Vagina (tissue), 2 donors: ENCODE data around the gene BAMBI.
"Not testable (repeated sequence)": the region's sequence is repeated elsewhere in the genome, so short reads cannot be mapped to it uniquely, and the experiment has no call there.

ENCODE experiments used
- CTCF ChIP-seq, 3 experiments: fragments of 450-650 bp in 2 of 3; fragments of 200-600 bp in 1 of 3; sonication (generic) in 1 of 3; IDR thresholded peaks; one replicate each; pipeline ENCODE4 v1.5.1; 2017 to 2019; ENCODE audit warnings: antibody characterized with exemption in 3 of 3, mild to moderate bottlenecking in 2 of 3, moderate library complexity in 2 of 3
- POLR2A ChIP-seq, 2 donors: fragments of 450-650 bp; IDR thresholded peaks; one replicate each; pipeline ENCODE4 v1.6.1; 2017; ENCODE audit warnings: antibody characterized with exemption in 2 of 2, mild to moderate bottlenecking in 2 of 2, moderate library complexity in 2 of 2
- POLR2AphosphoS5 ChIP-seq, 2 donors: sonication (generic); formaldehyde crosslinking; IDR thresholded peaks; one replicate each; pipeline ENCODE4 v1.9.0; 2017; ENCODE audit warnings: antibody characterized with exemption in 2 of 2, mild to moderate bottlenecking in 2 of 2, low read depth in 1 of 2; ENCODE audit not compliant: insufficient read depth in 1 of 2

- TF ChIP-seq CTCF (IDR thresholded peaks at IDR 0.05); POLR2A (IDR thresholded peaks at IDR 0.05); POLR2AphosphoS5 (IDR thresholded peaks at IDR 0.05; ENCODE audit: insufficient read depth in 1 of 2, low read depth in 1 of 2): not testable (repeated sequence)
Observed at GRCh38 chr10:28658824-28659223, 18.5 kb upstream of the BAMBI start.
